Myocyte (in vitro differentiated cells): ENCODE data around the gene NIPA2. TPM values are rescaled to one million over a fixed set of nuclear protein-coding genes. Genes with fewer than 3 reads are reported as not detected.
"Not testable (repeated sequence)": the region's sequence is repeated elsewhere in the genome, so short reads cannot be mapped to it uniquely, and the experiment has no call there.

Experiments used
- DNase-seq: peaks from one replicate; pipeline ENCODE4 v3.0.0-alpha.2; 2012; ENCODE audit warnings: low read depth
- polyA plus RNA-seq: library from polyadenylated mRNA; unstranded; fragments of >200 nt; gene quantifications from one replicate; pipeline ENCODE4 v1.2.1, GENCODE V29; 2012; ENCODE audit warnings: missing spikeins
- total RNA-seq: library from RNA; depleted of rRNA; stranded (reverse); fragments of >200 nt; gene quantifications from 2 replicates; pipeline ENCODE4 v1.2.3, GENCODE V29; 2014

Gene NIPA2
- 99.8 and 103 TPM in 2 replicates for total RNA-seq
- 53.0 TPM for polyA plus RNA-seq

- DNase-seq, result peak; percentile 98
Measured at GRCh38 chr15:22838292-22839042, at the start of gene NIPA2. Gene NIPA2 (plus strand): TSS chr15:22838666. CDS start chr15:22851732, 13,066 bp downstream.

GRCh38 chr15:22794063-22794462, 44.4 kb upstream of the NIPA2 start:
- no peak for DNase-seq

GRCh38 chr15:22794621-22795167, 43.8 kb upstream of the NIPA2 start:
- no peak for DNase-seq

- no peak for DNase-seq
Measured at GRCh38 chr15:22795206-22796063, 43.0 kb upstream of the NIPA2 start.

GRCh38 chr15:22796079-22796478, 42.4 kb upstream of the NIPA2 start:
- no peak for DNase-seq

- no peak for DNase-seq
Measured at GRCh38 chr15:22799902-22800301, 38.6 kb upstream of the NIPA2 start.

GRCh38 chr15:22803006-22803405, 35.5 kb upstream of the NIPA2 start:
- not testable (repeated sequence) for DNase-seq

- DNase-seq, result no peak
Measured at GRCh38 chr15:22806156-22806555, 32.3 kb upstream of the NIPA2 start.

GRCh38 chr15:22806664-22807063, 31.8 kb upstream of the NIPA2 start:
- no peak for DNase-seq

- DNase-seq, result not testable (repeated sequence)
Measured at GRCh38 chr15:22807831-22808230, 30.6 kb upstream of the NIPA2 start.

- DNase-seq, result no peak
Measured at GRCh38 chr15:22808240-22808639, 30.2 kb upstream of the NIPA2 start.

GRCh38 chr15:22808761-22809280, 29.6 kb upstream of the NIPA2 start:
- no peak for DNase-seq

- DNase-seq, result no peak
Measured at GRCh38 chr15:22810033-22810852, 28.2 kb upstream of the NIPA2 start.

- DNase-seq, result no peak
Measured at GRCh38 chr15:22810853-22811338, 27.6 kb upstream of the NIPA2 start.

- DNase-seq, result peak; percentile 44
Measured at GRCh38 chr15:22811640-22812039, 26.8 kb upstream of the NIPA2 start.

- DNase-seq, result no peak
Measured at GRCh38 chr15:22813844-22814243, 24.6 kb upstream of the NIPA2 start.

GRCh38 chr15:22815766-22816165, 22.7 kb upstream of the NIPA2 start:
- DNase-seq, result no peak

- DNase-seq, result no peak
Measured at GRCh38 chr15:22819651-22820050, 18.8 kb upstream of the NIPA2 start.

- no peak for DNase-seq
Measured at GRCh38 chr15:22823495-22824128, 14.9 kb upstream of the NIPA2 start.

- no peak for DNase-seq
Measured at GRCh38 chr15:22827125-22827524, 11.3 kb upstream of the NIPA2 start.
